HG03135 (cell line): Measurements from ENCODE around the gene CCDC86.
A peak's percentile ranks its signal among the peaks of the same experiment; 100 is the strongest.

Experiments used
- ATAC-seq: cut with Tn5 transposase; IDR thresholded peaks from one replicate; pipeline ENCODE4 v1.9.1; 2021; ENCODE audit warnings: mild to moderate bottlenecking, moderate library complexity; ENCODE audit not compliant: unreplicated experiment

The CCDC86 gene

GRCh38 chr11:60868682-60869450, 27.0 kb downstream of the CCDC86 start:
- ATAC-seq: no peak

- no peak for ATAC-seq
Observed at GRCh38 chr11:60869451-60869825, 27.5 kb downstream of the CCDC86 start.

- no peak for ATAC-seq
Observed at GRCh38 chr11:60870276-60870675, 28.4 kb downstream of the CCDC86 start.

- ATAC-seq: no peak
Observed at GRCh38 chr11:60870733-60871377, 28.9 kb downstream of the CCDC86 start.

- no peak for ATAC-seq
Observed at GRCh38 chr11:60871378-60872061, 29.6 kb downstream of the CCDC86 start.

GRCh38 chr11:60872124-60872960, 30.4 kb downstream of the CCDC86 start:
- no peak for ATAC-seq

GRCh38 chr11:60872961-60873524, 31.1 kb downstream of the CCDC86 start:
- no peak for ATAC-seq

- ATAC-seq: no peak
Observed at GRCh38 chr11:60873533-60873932, 31.6 kb downstream of the CCDC86 start.

- no peak for ATAC-seq
Observed at GRCh38 chr11:60874421-60875365, 32.8 kb downstream of the CCDC86 start.

GRCh38 chr11:60875366-60876167, 33.7 kb downstream of the CCDC86 start:
- no peak for ATAC-seq

GRCh38 chr11:60876168-60876485, 34.2 kb downstream of the CCDC86 start:
- no peak for ATAC-seq

GRCh38 chr11:60878245-60879101, 36.6 kb downstream of the CCDC86 start:
- no peak for ATAC-seq

- no peak for ATAC-seq
Observed at GRCh38 chr11:60879104-60879503, 37.2 kb downstream of the CCDC86 start.

GRCh38 chr11:60879971-60880588, 38.2 kb downstream of the CCDC86 start:
- no peak for ATAC-seq

GRCh38 chr11:60880643-60881282, 38.9 kb downstream of the CCDC86 start:
- ATAC-seq: no peak

- peak; percentile 52 for ATAC-seq
Observed at GRCh38 chr11:60887556-60887955, 45.6 kb downstream of the CCDC86 start.

- no peak for ATAC-seq
Observed at GRCh38 chr11:60889869-60890311, 48.0 kb downstream of the CCDC86 start.
